ENCODE results near the gene DPAGT1.

DNA sequence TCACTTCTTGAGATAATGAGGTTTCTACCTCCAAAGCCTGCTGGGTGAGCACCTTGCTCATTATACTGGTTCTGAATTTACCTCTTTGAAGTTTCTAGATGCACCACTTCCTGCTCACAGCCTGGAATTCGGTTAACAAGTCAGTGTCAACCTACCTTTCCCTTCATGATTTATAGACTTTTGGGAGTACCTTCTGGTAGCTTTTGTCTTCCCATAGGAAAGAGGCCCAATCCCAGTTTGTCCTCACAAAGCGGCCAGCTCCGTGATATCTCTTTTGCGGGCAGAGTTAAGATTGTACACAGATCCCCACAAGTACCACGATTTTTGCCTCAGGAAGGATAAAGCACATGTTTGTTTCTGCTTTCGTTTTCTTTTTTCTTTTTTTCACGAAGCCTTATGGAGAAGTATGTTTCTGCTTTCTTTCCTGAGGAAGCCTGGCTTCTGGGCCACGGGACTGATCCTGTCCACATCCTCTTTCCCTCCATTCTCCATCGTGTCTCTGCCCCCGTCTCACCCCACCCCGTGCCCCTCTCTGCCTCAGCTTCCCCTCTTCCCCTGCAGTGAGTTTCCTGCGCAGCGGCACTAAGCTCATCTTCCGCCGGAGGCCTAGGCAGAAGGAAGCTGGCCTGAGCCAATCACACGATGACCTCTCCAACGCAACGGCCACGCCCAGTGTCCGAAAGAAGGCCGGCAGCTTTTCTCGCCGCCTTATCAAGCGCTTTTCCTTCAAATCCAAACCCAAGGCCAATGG, 14.0 kb upstream of the DPAGT1 start:
- TF ChIP-seq, protein P1, sequence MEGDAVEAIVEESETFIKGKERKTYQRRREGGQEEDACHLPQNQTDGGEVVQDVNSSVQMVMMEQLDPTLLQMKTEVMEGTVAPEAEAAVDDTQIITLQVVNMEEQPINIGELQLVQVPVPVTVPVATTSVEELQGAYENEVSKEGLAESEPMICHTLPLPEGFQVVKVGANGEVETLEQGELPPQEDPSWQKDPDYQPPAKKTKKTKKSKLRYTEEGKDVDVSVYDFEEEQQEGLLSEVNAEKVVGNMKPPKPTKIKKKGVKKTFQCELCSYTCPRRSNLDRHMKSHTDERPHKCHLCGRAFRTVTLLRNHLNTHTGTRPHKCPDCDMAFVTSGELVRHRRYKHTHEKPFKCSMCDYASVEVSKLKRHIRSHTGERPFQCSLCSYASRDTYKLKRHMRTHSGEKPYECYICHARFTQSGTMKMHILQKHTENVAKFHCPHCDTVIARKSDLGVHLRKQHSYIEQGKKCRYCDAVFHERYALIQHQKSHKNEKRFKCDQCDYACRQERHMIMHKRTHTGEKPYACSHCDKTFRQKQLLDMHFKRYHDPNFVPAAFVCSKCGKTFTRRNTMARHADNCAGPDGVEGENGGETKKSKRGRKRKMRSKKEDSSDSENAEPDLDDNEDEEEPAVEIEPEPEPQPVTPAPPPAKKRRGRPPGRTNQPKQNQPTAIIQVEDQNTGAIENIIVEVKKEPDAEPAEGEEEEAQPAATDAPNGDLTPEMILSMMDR (conservative IDR thresholded peaks at IDR 0.05; ENCODE audit: low read depth, low read length), result no peak
- no peak for TF ChIP-seq EZH2 (IDR thresholded peaks at IDR 0.05; ENCODE audit: borderline replicate concordance, low read depth, low read length, poor library complexity, severe bottlenecking)
